HCT116 (cell line): ENCODE data around the gene NACC1. TPM values are rescaled to one million over a fixed set of nuclear protein-coding genes. Genes with fewer than 3 reads are reported as not detected.

Experiments used
- ATAC-seq: fragments of 200-7000 bp; cut with Tn5 transposase; 2 replicates; pipeline ENCODE4 v1.9.1; 2020; ENCODE audit warnings: mild to moderate bottlenecking, moderate library complexity
- BruUV-seq: library from RNA; stranded (reverse); fragments of 400-500 nt; replicated peaks from 2 replicates; lab custom pipeline; 2021; lab: Mats Ljungman, UMichigan
- CTCF ChIA-PET: fragments of 300-600 bp; sonication (Branson Sonifier 250); formaldehyde crosslinking; loops from one replicate; lab custom pipeline; 2021; ENCODE audit warnings: antibody characterized with exemption; lab: Charles Lee
- POLR2A ChIA-PET: fragments of 300-600, 350-600 bp; sonication (Branson Sonifier 250); formaldehyde crosslinking; loops from one replicate; lab custom pipeline; 2021; ENCODE audit warnings: antibody characterized with exemption; lab: Charles Lee
- RAD21 ChIA-PET, 2 experiments: fragments of 300-600 bp; sonication (Branson Sonifier 250); formaldehyde crosslinking; loops; one replicate each; lab custom pipeline; 2023; ENCODE audit warnings: low total read pairs in 2 of 2; ENCODE audit not compliant: uncharacterized antibody in 2 of 2, unreplicated experiment in 2 of 2, low non-redundant PET in 1 of 2; lab: Charles Lee
- DNase-seq: peaks from one replicate; pipeline ENCODE4 v3.0.0-alpha.2; 2010; ENCODE audit warnings: low read depth, low spot score
- H2AFZ ChIP-seq: fragments of 200-600 bp; shearing (Covaris generic), sonication (generic); 2 replicates; pipeline ENCODE4 v1.6.1; 2017; ENCODE audit warnings: low read depth, mixed run types, mixed read lengths, antibody characterized with exemption, low read length; ENCODE audit not compliant: poor library complexity, severe bottlenecking
- H3K27ac ChIP-seq: 2 replicates; pipeline ENCODE4 v1.5.1; 2012; ENCODE audit warnings: low read depth, low read length
- H3K27me3 ChIP-seq: fragments of 200-600 bp; sonication (generic); 2 replicates; pipeline ENCODE4 v1.6.1; 2016; ENCODE audit warnings: mixed run types, low read length, mixed read lengths; ENCODE audit not compliant: insufficient read depth
- H3K36me3 ChIP-seq, 2 experiments: fragments of 200-500 bp in 1 of 2; fragments of 200-600 bp in 1 of 2; sonication (Bioruptor generic) in 1 of 2; sonication (generic) in 1 of 2; 2 replicates each; pipeline versions ENCODE4 v1.5.1 to v1.6.1; 2014 to 2016; ENCODE audit warnings: low read length in 2 of 2, inconsistent platforms in 1 of 2, mixed read lengths in 1 of 2, mixed run types in 1 of 2; ENCODE audit not compliant: insufficient read depth in 2 of 2, control insufficient read depth in 1 of 2
- H3K4me1 ChIP-seq, 2 experiments: fragments of 200-600 bp in 1 of 2; sonication (generic) in 1 of 2; 2 replicates each; pipeline versions ENCODE4 v1.5.1 to v1.6.1; 2012 to 2017; ENCODE audit warnings: low read length in 2 of 2, inconsistent platforms in 1 of 2, mild to moderate bottlenecking in 1 of 2, mixed read lengths in 1 of 2, mixed run types in 1 of 2, moderate library complexity in 1 of 2; ENCODE audit not compliant: insufficient read depth in 2 of 2, control insufficient read depth in 1 of 2
- H3K4me2 ChIP-seq: fragments of 200-600 bp; sonication (generic); 2 replicates; pipeline ENCODE4 v1.6.1; 2017; ENCODE audit warnings: mixed run types, low read length, mixed read lengths
- H3K4me3 ChIP-seq, 2 experiments: fragments of 200-600 bp in 1 of 2; sonication (generic) in 1 of 2; replicated peaks in 1 of 2; 2 replicates each; pipeline ENCODE4 v1.5.1; 2011 to 2016; ENCODE audit warnings: low read length in 2 of 2, control low read depth in 1 of 2, low read depth in 1 of 2, mild to moderate bottlenecking in 1 of 2, mixed read lengths in 1 of 2, mixed run types in 1 of 2
- H3K79me2 ChIP-seq: fragments of 200-600 bp; sonication (generic); 2 replicates; pipeline ENCODE4 v1.6.1; 2017; ENCODE audit warnings: mild to moderate bottlenecking, mixed run types, low read length, moderate library complexity, mixed read lengths; ENCODE audit not compliant: insufficient read depth
- H3K9ac ChIP-seq: fragments of 200-600 bp; sonication (generic); 2 replicates; pipeline ENCODE4 v1.6.1; 2016; ENCODE audit warnings: low read length, mixed read lengths
- H3K9me2 ChIP-seq: fragments of 200-600 bp; sonication (generic), shearing (Covaris generic); 2 replicates; pipeline ENCODE4 v1.6.1; 2017; ENCODE audit warnings: mixed run types, mild to moderate bottlenecking, moderate library complexity; ENCODE audit not compliant: insufficient read depth
- H3K9me3 ChIP-seq, 2 experiments: fragments of 200-500 bp in 1 of 2; fragments of 200-600 bp in 1 of 2; sonication (Bioruptor generic) in 1 of 2; sonication (generic) in 1 of 2; 2 replicates each; pipeline ENCODE4 v1.6.1; 2014 to 2017; ENCODE audit warnings: low read length in 2 of 2, mixed read lengths in 2 of 2, inconsistent platforms in 1 of 2, low read depth in 1 of 2, mild to moderate bottlenecking in 1 of 2, mixed run types in 1 of 2, moderate library complexity in 1 of 2; ENCODE audit not compliant: control insufficient read depth in 1 of 2, insufficient read depth in 1 of 2
- H4K20me1 ChIP-seq: fragments of 200-600 bp; sonication (generic), shearing (Covaris generic); 2 replicates; pipeline ENCODE4 v1.6.1; 2017; ENCODE audit warnings: mixed run types, mild to moderate bottlenecking, moderate library complexity; ENCODE audit not compliant: insufficient read depth
- EZH2phosphoT487 ChIP-seq: fragments of 200-600 bp; IDR thresholded peaks from 2 replicates; pipeline ENCODE4 v1.6.1; 2018; ENCODE audit warnings: antibody characterized with exemption, borderline replicate concordance
- RAD21 ChIP-seq: IDR thresholded peaks from 2 replicates; pipeline ENCODE4 v1.6.1; 2012; ENCODE audit warnings: low read depth, mild to moderate bottlenecking
- SRF ChIP-seq: IDR thresholded peaks from 2 replicates; pipeline ENCODE4 v1.6.1; 2012; ENCODE audit warnings: low read depth
- intact Hi-C: fragments of 100-400 bp; cut with micrococcal nuclease; formaldehyde crosslinking; loops from 2 replicates; pipeline ENCODE4 v1.10.0; 2022
- total RNA-seq: library from RNA; stranded (reverse); gene quantifications from one replicate; pipeline ENCODE4 v1.2.1, GENCODE V29; 2021; ENCODE audit not compliant: unreplicated experiment
- TF ChIP-seq, protein P1 (sequence below), 3 experiments: fragments of 200-600 bp in 1 of 3; sonication (generic) in 1 of 3; IDR thresholded peaks in 2 of 3; conservative IDR thresholded peaks in 1 of 3; 2 replicates each; pipeline ENCODE4 v1.5.1; 2012 to 2017; ENCODE audit warnings: low read depth in 2 of 3, low read length in 2 of 3, antibody characterized with exemption in 1 of 3, borderline replicate concordance in 1 of 3, control low read depth in 1 of 3, mild to moderate bottlenecking in 1 of 3, mixed read lengths in 1 of 3, mixed run types in 1 of 3, moderate library complexity in 1 of 3; ENCODE audit not compliant: insufficient read depth in 1 of 3

The NACC1 gene
- total RNA-seq, 1 experiment from 2014 or later, result 181 TPM

- intact Hi-C loops, result loop anchor here (1.0 kb wide), 1 partner anchor 161 kb away; no protein-coding TSS in a partner anchor
- ChIA-PET CTCF (interaction anchor here (0.5 to 1.0 kb wide), 13 partner anchors 13 to 233 kb away, joined by 3 to 13 read pairs (median 4); partner anchors contain the start of gene NACC1), POLR2A (interaction anchor here (1.0 kb wide), 1 partner anchor 52 kb away, joined by 4 read pairs; no protein-coding TSS in a partner anchor), RAD21 (interaction anchor here (0.6 to 0.8 kb wide), 4 partner anchors 41 to 160 kb away, joined by 3 to 10 read pairs (median 5); no protein-coding TSS in a partner anchor)
- no peak overlapping the region for H3K4me2 ChIP-seq
- no peaks in the 10 kb centered on the region for H3K79me2 ChIP-seq
- TF ChIP-seq, protein P1, sequence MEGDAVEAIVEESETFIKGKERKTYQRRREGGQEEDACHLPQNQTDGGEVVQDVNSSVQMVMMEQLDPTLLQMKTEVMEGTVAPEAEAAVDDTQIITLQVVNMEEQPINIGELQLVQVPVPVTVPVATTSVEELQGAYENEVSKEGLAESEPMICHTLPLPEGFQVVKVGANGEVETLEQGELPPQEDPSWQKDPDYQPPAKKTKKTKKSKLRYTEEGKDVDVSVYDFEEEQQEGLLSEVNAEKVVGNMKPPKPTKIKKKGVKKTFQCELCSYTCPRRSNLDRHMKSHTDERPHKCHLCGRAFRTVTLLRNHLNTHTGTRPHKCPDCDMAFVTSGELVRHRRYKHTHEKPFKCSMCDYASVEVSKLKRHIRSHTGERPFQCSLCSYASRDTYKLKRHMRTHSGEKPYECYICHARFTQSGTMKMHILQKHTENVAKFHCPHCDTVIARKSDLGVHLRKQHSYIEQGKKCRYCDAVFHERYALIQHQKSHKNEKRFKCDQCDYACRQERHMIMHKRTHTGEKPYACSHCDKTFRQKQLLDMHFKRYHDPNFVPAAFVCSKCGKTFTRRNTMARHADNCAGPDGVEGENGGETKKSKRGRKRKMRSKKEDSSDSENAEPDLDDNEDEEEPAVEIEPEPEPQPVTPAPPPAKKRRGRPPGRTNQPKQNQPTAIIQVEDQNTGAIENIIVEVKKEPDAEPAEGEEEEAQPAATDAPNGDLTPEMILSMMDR (IDR thresholded peaks at IDR 0.05 in 2 of 3, conservative IDR thresholded peaks at IDR 0.05 in 1 of 3; ENCODE audit: borderline replicate concordance in 1 of 3, insufficient read depth in 1 of 3, low read depth in 2 of 3, low read length in 2 of 3), result peak; percentile 63 to 80 (median 63)
- TF ChIP-seq RAD21 (peak; percentile 85), SRF (no peak), EZH2phosphoT487 (no peak)
- no peak for DNase-seq
- no peak overlapping the region for H3K27ac ChIP-seq
- peaks cover 3 to 42% of the 10 kb centered on the region in 2 experiments; a peak in 3 of 4 replicates for H3K4me1 ChIP-seq
- no peaks in the 10 kb centered on the region for H3K27me3 ChIP-seq
- H3K9ac ChIP-seq, result no peak overlapping the region
- H4K20me1 ChIP-seq, result no peaks in the 10 kb centered on the region
- H2AFZ ChIP-seq, result no peak overlapping the region
- H3K9me3 ChIP-seq, result no peaks in the 10 kb centered on the region
- H3K4me3 ChIP-seq, result no peak overlapping the region
- peak; percentile 36 for ATAC-seq
- no TSS peak for BruUV-seq
- H3K36me3 ChIP-seq, result no peaks in the 10 kb centered on the region
- H3K9me2 ChIP-seq, result no peaks in the 10 kb centered on the region
Observed at GRCh38 chr19:13100841-13101589, 17.0 kb upstream of the NACC1 start.
